Naive B cell (primary cell): ENCODE measurements around the gene PLEKHG1. TPM values are rescaled to one million over a fixed set of nuclear protein-coding genes. Genes with fewer than 3 reads are reported as not detected.

Experiments
- ATAC-seq, 2 donors: fragments of 150-1000 bp; cut with Tn5 transposase; 2 replicates each; pipeline ENCODE4 v1.10.0; 2021; ENCODE audit warnings: low read depth in 2 of 2, mild to moderate bottlenecking in 2 of 2, moderate library complexity in 2 of 2
- DNase-seq: peaks from one replicate; pipeline ENCODE4 v3.0.0; 2022
- H3K27ac Mint-ChIP-seq, 6 donors: one replicate each; pipeline ENCODE4 v1.8.0; 2020 to 2022; ENCODE audit warnings: mild to moderate bottlenecking in 6 of 6, mixed read lengths in 6 of 6, moderate library complexity in 5 of 6, inconsistent platforms in 2 of 6
- H3K27me3 Mint-ChIP-seq, 3 donors: one replicate each; pipeline ENCODE4 v1.8.0; 2021 to 2022; ENCODE audit warnings: mixed read lengths in 3 of 3, mild to moderate bottlenecking in 1 of 3
- H3K36me3 Mint-ChIP-seq, 2 donors: one replicate each; pipeline ENCODE4 v1.8.0; 2020 to 2022; ENCODE audit warnings: mixed read lengths in 2 of 2, inconsistent platforms in 1 of 2, mild to moderate bottlenecking in 1 of 2
- H3K4me1 Mint-ChIP-seq, 3 donors: one replicate each; pipeline ENCODE4 v1.8.0; 2020 to 2022; ENCODE audit warnings: mixed read lengths in 3 of 3, inconsistent platforms in 1 of 3, mild to moderate bottlenecking in 1 of 3, moderate library complexity in 1 of 3
- H3K4me3 Mint-ChIP-seq, 8 donors: one replicate each; pipeline ENCODE4 v1.8.0; 2020 to 2022; ENCODE audit warnings: mild to moderate bottlenecking in 8 of 8, mixed read lengths in 8 of 8, moderate library complexity in 8 of 8, inconsistent platforms in 2 of 8
- H3K9me3 Mint-ChIP-seq, 7 donors: one replicate each; pipeline ENCODE4 v1.8.0; 2020 to 2022; ENCODE audit warnings: mixed read lengths in 7 of 7, mild to moderate bottlenecking in 5 of 7, inconsistent platforms in 2 of 7, moderate library complexity in 1 of 7
- polyA plus RNA-seq, 6 donors: library from polyadenylated mRNA; unstranded; fragments of 300-500 nt; fragmentation: Illumina TruSeq; gene quantifications; one replicate each; pipeline ENCODE4 v1.2.3, GENCODE V29; 2021; ENCODE audit warnings: low read depth in 6 of 6

PLEKHG1 gene
- polyA plus RNA-seq, 6 donors from 2014 or later: 38.3 to 82.2 (median 50.0) TPM

GRCh38 chr6:150575836-150576235, 23.8 kb upstream of the PLEKHG1 start:
- ATAC-seq (no peak), DNase-seq (no peak)
- peaks cover 28 to 37% (median 28%) of the 10 kb centered on the region in 3 donors for H3K4me1 Mint-ChIP-seq
- no peaks in the 10 kb centered on the region for H3K36me3 Mint-ChIP-seq
- H3K9me3 Mint-ChIP-seq: peaks cover 0 to 3% (median 0%) of the 10 kb centered on the region in 7 donors
- H3K27me3 Mint-ChIP-seq: peaks cover 39 to 60% (median 52%) of the 10 kb centered on the region in 3 donors
- no peak overlapping the region for H3K4me3 Mint-ChIP-seq
- peak overlapping the region in 1 of 6 donors; percentile 30 for H3K27ac Mint-ChIP-seq

GRCh38 chr6:150576651-150577226, 22.9 kb upstream of the PLEKHG1 start:
- no peak for ATAC-seq
- Mint-ChIP-seq H3K4me1 (peaks cover 28 to 37% (median 28%) of the 10 kb centered on the region in 3 donors), H3K9me3 (peaks cover 0 to 3% (median 0%) of the 10 kb centered on the region in 7 donors), H3K4me3 (no peak overlapping the region), H3K36me3 (no peaks in the 10 kb centered on the region), H3K27ac (no peak overlapping the region), H3K27me3 (peaks cover 39 to 53% (median 45%) of the 10 kb centered on the region in 3 donors)
- no peak for DNase-seq

GRCh38 chr6:150579611-150580010, 20.1 kb upstream of the PLEKHG1 start:
- no peak for ATAC-seq

GRCh38 chr6:150580489-150580888, 19.2 kb upstream of the PLEKHG1 start:
- peaks cover 4 to 9% (median 6%) of the 10 kb centered on the region in 3 donors for H3K4me1 Mint-ChIP-seq
- no peaks in the 10 kb centered on the region for H3K36me3 Mint-ChIP-seq
- no peaks in the 10 kb centered on the region for H3K9me3 Mint-ChIP-seq
- no peak overlapping the region for H3K27ac Mint-ChIP-seq
- peaks cover 26 to 45% (median 30%) of the 10 kb centered on the region in 3 donors for H3K27me3 Mint-ChIP-seq
- no peak for ATAC-seq
- H3K4me3 Mint-ChIP-seq: no peak overlapping the region
- DNase-seq: no peak

More at GRCh38 chr6:150579611-150580010, 20.1 kb upstream of the PLEKHG1 start:
- H3K27me3 Mint-ChIP-seq: peaks cover 26 to 45% (median 31%) of the 10 kb centered on the region in 3 donors
- peaks cover 8 to 13% (median 9%) of the 10 kb centered on the region in 3 donors for H3K4me1 Mint-ChIP-seq
- no peaks in the 10 kb centered on the region for H3K36me3 Mint-ChIP-seq
- H3K27ac Mint-ChIP-seq: no peak overlapping the region
- H3K9me3 Mint-ChIP-seq: no peaks in the 10 kb centered on the region
- no peak for DNase-seq
- H3K4me3 Mint-ChIP-seq: no peak overlapping the region

- Mint-ChIP-seq H3K4me1 (peaks cover 0 to 6% (median 4%) of the 10 kb centered on the region in 3 donors), H3K4me3 (peak overlapping the region in 1 of 8 donors; percentile 29), H3K36me3 (no peaks in the 10 kb centered on the region)
These were observed 15.6 kb upstream of the PLEKHG1 start for GRCh38 chr6:150584065-150584464.

GRCh38 chr6:150584596-150584995, 15.1 kb upstream of the PLEKHG1 start:
- Mint-ChIP-seq H3K4me3 (no peak overlapping the region), H3K4me1 (peaks cover 0 to 6% (median 5%) of the 10 kb centered on the region in 3 donors), H3K36me3 (no peaks in the 10 kb centered on the region), H3K27ac (peak overlapping the region in 1 of 6 donors; percentile 27), H3K27me3 (peaks cover 5 to 19% (median 8%) of the 10 kb centered on the region in 3 donors), H3K9me3 (no peaks in the 10 kb centered on the region)
- DNase-seq (no peak), ATAC-seq (no peak)

More at GRCh38 chr6:150584065-150584464, 15.6 kb upstream of the PLEKHG1 start:
- no peak overlapping the region for H3K27ac Mint-ChIP-seq
- DNase-seq: no peak
- no peak for ATAC-seq
- H3K27me3 Mint-ChIP-seq: peaks cover 5 to 22% (median 8%) of the 10 kb centered on the region in 3 donors
- no peaks in the 10 kb centered on the region for H3K9me3 Mint-ChIP-seq

GRCh38 chr6:150586850-150587359, 12.8 kb upstream of the PLEKHG1 start:
- no peak overlapping the region for H3K27ac Mint-ChIP-seq
- H3K4me1 Mint-ChIP-seq: peaks cover 10 to 21% (median 15%) of the 10 kb centered on the region in 3 donors

GRCh38 chr6:150587637-150588036, 12.0 kb upstream of the PLEKHG1 start:
- H3K4me3 Mint-ChIP-seq: no peak overlapping the region
- H3K4me1 Mint-ChIP-seq: peaks cover 13 to 19% (median 15%) of the 10 kb centered on the region in 3 donors
- DNase-seq (no peak), ATAC-seq (no peak)
- H3K36me3 Mint-ChIP-seq: no peaks in the 10 kb centered on the region
- H3K27ac Mint-ChIP-seq: no peak overlapping the region
- H3K9me3 Mint-ChIP-seq: no peaks in the 10 kb centered on the region
- peaks cover 8 to 26% (median 15%) of the 10 kb centered on the region in 3 donors for H3K27me3 Mint-ChIP-seq

More at GRCh38 chr6:150586850-150587359, 12.8 kb upstream of the PLEKHG1 start:
- no peaks in the 10 kb centered on the region for H3K36me3 Mint-ChIP-seq
- H3K9me3 Mint-ChIP-seq: no peaks in the 10 kb centered on the region
- H3K4me3 Mint-ChIP-seq: peak overlapping the region in 1 of 8 donors; percentile 36
- H3K27me3 Mint-ChIP-seq: peaks cover 8 to 19% (median 8%) of the 10 kb centered on the region in 3 donors
- ATAC-seq: no peak
- DNase-seq: no peak

GRCh38 chr6:150588888-150589499, 10.7 kb upstream of the PLEKHG1 start:
- H3K4me3 Mint-ChIP-seq: no peak overlapping the region
- no peak for ATAC-seq
- peaks cover 13 to 19% (median 15%) of the 10 kb centered on the region in 3 donors for H3K4me1 Mint-ChIP-seq
- peaks cover 3 to 20% (median 16%) of the 10 kb centered on the region in 3 donors for H3K27me3 Mint-ChIP-seq
- peak overlapping the region in 2 of 6 donors; percentile 10 to 68 for H3K27ac Mint-ChIP-seq
- no peaks in the 10 kb centered on the region for H3K36me3 Mint-ChIP-seq
- DNase-seq: no peak
- no peaks in the 10 kb centered on the region for H3K9me3 Mint-ChIP-seq

GRCh38 chr6:150589852-150590251, 9.8 kb upstream of the PLEKHG1 start:
- H3K9me3 Mint-ChIP-seq: no peaks in the 10 kb centered on the region
- no peak for ATAC-seq

GRCh38 chr6:150590446-150590845, 9.2 kb upstream of the PLEKHG1 start:
- H3K9me3 Mint-ChIP-seq: no peaks in the 10 kb centered on the region
- ATAC-seq (peak; percentile 85 to 95), DNase-seq (peak; percentile 21)
- no peaks in the 10 kb centered on the region for H3K36me3 Mint-ChIP-seq
- peak overlapping the region in 3 of 6 donors; percentile 34 to 49 (median 39) for H3K27ac Mint-ChIP-seq
- H3K27me3 Mint-ChIP-seq: peaks cover 0 to 16% (median 16%) of the 10 kb centered on the region in 3 donors
- H3K4me1 Mint-ChIP-seq: peaks cover 13 to 19% (median 15%) of the 10 kb centered on the region in 3 donors
- H3K4me3 Mint-ChIP-seq: peak overlapping the region in 7 of 8 donors; percentile 2 to 57 (median 26)

More at GRCh38 chr6:150589852-150590251, 9.8 kb upstream of the PLEKHG1 start:
- Mint-ChIP-seq H3K27me3 (peaks cover 0 to 16% (median 16%) of the 10 kb centered on the region in 3 donors), H3K4me3 (peak overlapping the region in 2 of 8 donors; percentile 26 to 57), H3K27ac (peak overlapping the region in 1 of 6 donors; percentile 39), H3K4me1 (peaks cover 13 to 19% (median 15%) of the 10 kb centered on the region in 3 donors), H3K36me3 (no peaks in the 10 kb centered on the region)
- no peak for DNase-seq

- Mint-ChIP-seq H3K27ac (peak overlapping the region in 2 of 6 donors; percentile 16 to 61), H3K4me1 (peaks cover 15 to 23% (median 16%) of the 10 kb centered on the region in 3 donors), H3K9me3 (no peaks in the 10 kb centered on the region), H3K27me3 (peaks cover 0 to 10% (median 10%) of the 10 kb centered on the region in 3 donors), H3K36me3 (no peaks in the 10 kb centered on the region), H3K4me3 (no peak overlapping the region)
- no peak for DNase-seq
- no peak for ATAC-seq
These were observed 7.2 kb upstream of the PLEKHG1 start for GRCh38 chr6:150592377-150592995.

- Mint-ChIP-seq H3K4me1 (peaks cover 20 to 29% (median 21%) of the 10 kb centered on the region in 3 donors), H3K27me3 (peaks cover 0 to 10% (median 10%) of the 10 kb centered on the region in 3 donors), H3K36me3 (no peaks in the 10 kb centered on the region), H3K9me3 (no peaks in the 10 kb centered on the region), H3K27ac (no peak overlapping the region), H3K4me3 (no peak overlapping the region)
- DNase-seq (no peak), ATAC-seq (no peak)
These were observed 6.6 kb upstream of the PLEKHG1 start for GRCh38 chr6:150593119-150593518.
